Measurements from ENCODE around the gene SHH.

SHH gene

DNA sequence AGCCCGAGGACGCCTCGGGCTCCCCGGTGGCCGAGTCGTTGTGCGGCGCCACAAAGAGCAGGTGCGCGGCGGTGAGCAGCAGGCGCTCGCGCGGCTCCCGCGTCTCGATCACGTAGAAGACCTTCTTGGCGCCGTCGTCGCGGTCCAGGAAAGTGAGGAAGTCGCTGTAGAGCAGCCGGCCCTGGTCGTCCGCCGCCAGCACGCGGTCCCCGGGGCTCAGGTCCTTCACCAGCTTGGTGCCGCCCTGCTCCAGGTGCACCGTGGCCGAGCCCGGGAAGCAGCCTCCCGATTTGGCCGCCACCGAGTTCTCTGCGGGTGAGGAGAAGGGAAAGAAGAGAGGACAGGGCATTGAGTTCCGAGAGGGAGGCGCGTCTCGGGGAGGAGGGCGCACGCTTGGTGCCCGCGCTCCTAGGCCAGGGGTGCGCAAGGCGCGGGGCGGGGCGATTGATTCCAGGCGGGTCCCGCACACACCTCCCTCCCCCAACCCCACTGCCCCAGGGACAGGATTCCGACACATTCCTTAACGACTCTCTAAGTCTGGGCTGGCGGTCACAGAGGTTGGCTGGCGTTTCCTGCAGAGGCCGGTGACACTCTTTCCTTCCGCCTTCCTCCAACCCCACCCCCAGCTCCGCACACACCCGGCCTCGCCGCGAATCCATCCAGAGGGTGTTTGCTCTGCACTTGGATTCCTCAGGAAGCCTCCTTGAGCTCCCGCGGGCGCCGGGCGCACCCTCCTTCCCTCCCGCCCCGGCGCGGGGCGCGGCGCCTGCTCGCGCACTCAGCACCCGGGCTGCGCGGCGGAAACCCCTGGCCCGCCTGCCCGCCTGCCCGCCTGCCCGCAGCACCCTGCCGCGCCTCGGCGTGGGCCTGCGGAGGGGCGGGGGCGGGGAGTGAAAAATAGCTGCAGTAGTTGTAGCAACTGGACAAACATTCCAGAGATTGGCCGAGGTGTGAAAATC lies 8.6 kb downstream of the SHH start:
- H3K4me2 ChIP-seq (ENCODE audit: low read length): peak overlapping the region; percentile 62
- no peaks in the 10 kb centered on the region for H3K79me2 ChIP-seq (ENCODE audit: control insufficient read depth, low read length)
- H3K36me3 ChIP-seq (ENCODE audit: control insufficient read depth, low read length): no peaks in the 10 kb centered on the region
- peak overlapping the region; percentile 44 for H3K4me3 ChIP-seq (ENCODE audit: low read length)
- peaks cover 27% of the 10 kb centered on the region for H3K4me1 ChIP-seq (ENCODE audit: control insufficient read depth, low read length)
- H3K9me3 ChIP-seq (ENCODE audit: control insufficient read depth, insufficient read depth, low read length): no peaks in the 10 kb centered on the region
- H3K27me3 ChIP-seq (ENCODE audit: control insufficient read depth, low read length): peaks cover 62% of the 10 kb centered on the region
- H3K27ac ChIP-seq (ENCODE audit: low read depth, low read length): no peak overlapping the region
- H4K20me1 ChIP-seq (ENCODE audit: control insufficient read depth, insufficient read depth, low read depth, low read length): 0 out of 2 replicates have a peak, but pooled peaks cover 3% of the 10 kb centered on the region
- H3K9me2 ChIP-seq (replicated peaks; ENCODE audit: control insufficient read depth, low read length): no peaks in the 10 kb centered on the region
- peaks cover 7% of the 10 kb centered on the region; the same call in 1 of the 2 replicates for H3F3A ChIP-seq (ENCODE audit: control insufficient read depth, insufficient read depth)
- TF ChIP-seq EZH2phosphoT487 (IDR thresholded peaks at IDR 0.05; ENCODE audit: borderline replicate concordance, low read length): no peak
- TF ChIP-seq, protein P1, sequence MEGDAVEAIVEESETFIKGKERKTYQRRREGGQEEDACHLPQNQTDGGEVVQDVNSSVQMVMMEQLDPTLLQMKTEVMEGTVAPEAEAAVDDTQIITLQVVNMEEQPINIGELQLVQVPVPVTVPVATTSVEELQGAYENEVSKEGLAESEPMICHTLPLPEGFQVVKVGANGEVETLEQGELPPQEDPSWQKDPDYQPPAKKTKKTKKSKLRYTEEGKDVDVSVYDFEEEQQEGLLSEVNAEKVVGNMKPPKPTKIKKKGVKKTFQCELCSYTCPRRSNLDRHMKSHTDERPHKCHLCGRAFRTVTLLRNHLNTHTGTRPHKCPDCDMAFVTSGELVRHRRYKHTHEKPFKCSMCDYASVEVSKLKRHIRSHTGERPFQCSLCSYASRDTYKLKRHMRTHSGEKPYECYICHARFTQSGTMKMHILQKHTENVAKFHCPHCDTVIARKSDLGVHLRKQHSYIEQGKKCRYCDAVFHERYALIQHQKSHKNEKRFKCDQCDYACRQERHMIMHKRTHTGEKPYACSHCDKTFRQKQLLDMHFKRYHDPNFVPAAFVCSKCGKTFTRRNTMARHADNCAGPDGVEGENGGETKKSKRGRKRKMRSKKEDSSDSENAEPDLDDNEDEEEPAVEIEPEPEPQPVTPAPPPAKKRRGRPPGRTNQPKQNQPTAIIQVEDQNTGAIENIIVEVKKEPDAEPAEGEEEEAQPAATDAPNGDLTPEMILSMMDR (IDR thresholded peaks at IDR 0.05; ENCODE audit: low read depth, low read length, poor library complexity, severe bottlenecking): no peak

DNA sequence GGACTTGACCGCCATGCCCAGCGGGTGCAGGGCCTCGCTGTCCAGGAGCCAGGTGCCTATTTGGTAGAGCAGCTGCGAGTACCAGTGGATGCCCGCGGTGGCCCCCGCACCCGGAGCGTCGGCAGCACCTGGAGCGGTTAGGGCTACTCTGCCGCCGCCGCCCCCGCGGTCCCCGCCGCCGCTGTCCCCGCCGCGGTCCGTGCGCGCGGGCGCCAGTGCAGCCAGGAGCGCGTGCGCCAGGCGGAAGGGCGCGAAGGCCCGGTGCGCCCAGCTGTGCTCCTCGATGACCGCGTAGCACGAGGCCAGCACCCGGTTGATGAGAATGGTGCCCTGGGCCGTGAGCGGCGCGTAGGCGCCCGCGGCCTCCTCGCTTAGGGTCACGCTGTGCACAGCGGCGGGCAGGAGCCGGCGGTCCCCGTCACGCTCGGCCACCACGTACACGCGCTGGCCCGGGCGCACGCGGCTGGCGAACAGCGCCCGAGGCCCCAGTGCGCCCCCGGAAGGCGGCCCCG lies 9.3 kb downstream of the SHH start:
- Histone ChIP-seq H3K9me2 (replicated peaks; ENCODE audit: control insufficient read depth, low read length) (no peaks in the 10 kb centered on the region), H3K79me2 (ENCODE audit: control insufficient read depth, low read length) (no peaks in the 10 kb centered on the region), H3K27ac (ENCODE audit: low read depth, low read length) (no peak overlapping the region), H3K4me3 (ENCODE audit: low read length) (no peak overlapping the region), H3K36me3 (ENCODE audit: control insufficient read depth, low read length) (no peaks in the 10 kb centered on the region), H3K27me3 (ENCODE audit: control insufficient read depth, low read length) (peaks cover 55% of the 10 kb centered on the region), H3F3A (ENCODE audit: control insufficient read depth, insufficient read depth) (peaks cover 7% of the 10 kb centered on the region; the same call in 1 of the 2 replicates), H3K4me2 (ENCODE audit: low read length) (no peak overlapping the region), H3K9me3 (ENCODE audit: control insufficient read depth, insufficient read depth, low read length) (no peaks in the 10 kb centered on the region), H4K20me1 (ENCODE audit: control insufficient read depth, insufficient read depth, low read depth, low read length) (0 out of 2 replicates have a peak, but pooled peaks cover 3% of the 10 kb centered on the region), H3K4me1 (ENCODE audit: control insufficient read depth, low read length) (peaks cover 35% of the 10 kb centered on the region)
- TF ChIP-seq EZH2phosphoT487 (IDR thresholded peaks at IDR 0.05; ENCODE audit: borderline replicate concordance, low read length): no peak
- TF ChIP-seq, protein P1 (IDR thresholded peaks at IDR 0.05; ENCODE audit: low read depth, low read length, poor library complexity, severe bottlenecking): no peak

DNA sequence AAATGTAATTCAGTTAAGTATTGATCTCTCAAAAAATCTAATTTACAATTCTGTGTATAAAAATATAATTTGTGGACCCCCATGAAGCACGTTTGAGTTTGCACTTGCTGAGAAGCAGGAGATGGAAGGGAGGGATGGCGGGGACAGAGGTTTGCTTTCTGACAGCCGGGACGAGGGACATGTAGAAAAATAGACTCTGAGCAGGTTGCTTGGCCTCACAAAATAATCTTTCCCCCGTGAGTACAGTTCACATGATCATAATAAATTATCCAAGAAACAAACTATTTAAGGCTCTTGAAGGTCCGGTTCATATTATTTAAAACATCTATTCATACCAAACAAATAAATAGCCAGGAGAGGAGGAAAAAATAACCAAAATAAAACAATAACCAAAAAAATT lies 10.0 kb downstream of the SHH start:
- no peaks in the 10 kb centered on the region for H3K9me2 ChIP-seq (replicated peaks; ENCODE audit: control insufficient read depth, low read length)
- TF ChIP-seq EZH2phosphoT487 (IDR thresholded peaks at IDR 0.05; ENCODE audit: borderline replicate concordance, low read length): no peak
- TF ChIP-seq, protein P1 (IDR thresholded peaks at IDR 0.05; ENCODE audit: low read depth, low read length, poor library complexity, severe bottlenecking): no peak
- no peaks in the 10 kb centered on the region for H3K79me2 ChIP-seq (ENCODE audit: control insufficient read depth, low read length)
- H3K4me3 ChIP-seq (ENCODE audit: low read length): no peak overlapping the region
- 0 out of 2 replicates have a peak, but pooled peaks cover 3% of the 10 kb centered on the region for H4K20me1 ChIP-seq (ENCODE audit: control insufficient read depth, insufficient read depth, low read depth, low read length)
- H3K4me1 ChIP-seq (ENCODE audit: control insufficient read depth, low read length): peaks cover 41% of the 10 kb centered on the region
- H3K9me3 ChIP-seq (ENCODE audit: control insufficient read depth, insufficient read depth, low read length): no peaks in the 10 kb centered on the region
- H3F3A ChIP-seq (ENCODE audit: control insufficient read depth, insufficient read depth): peaks cover 7% of the 10 kb centered on the region; the same call in 1 of the 2 replicates
- H3K36me3 ChIP-seq (ENCODE audit: control insufficient read depth, low read length): no peaks in the 10 kb centered on the region
- no peak overlapping the region for H3K4me2 ChIP-seq (ENCODE audit: low read length)
- peaks cover 50% of the 10 kb centered on the region for H3K27me3 ChIP-seq (ENCODE audit: control insufficient read depth, low read length)
- H3K27ac ChIP-seq (ENCODE audit: low read depth, low read length): no peak overlapping the region
